GM19452 (cell line): Measurements from ENCODE around the gene SLC25A41.

Source experiments
- ATAC-seq: cut with Tn5 transposase; IDR thresholded peaks from one replicate; pipeline ENCODE4 v1.9.1; 2021; ENCODE audit not compliant: unreplicated experiment

SLC25A41 gene

DNA sequence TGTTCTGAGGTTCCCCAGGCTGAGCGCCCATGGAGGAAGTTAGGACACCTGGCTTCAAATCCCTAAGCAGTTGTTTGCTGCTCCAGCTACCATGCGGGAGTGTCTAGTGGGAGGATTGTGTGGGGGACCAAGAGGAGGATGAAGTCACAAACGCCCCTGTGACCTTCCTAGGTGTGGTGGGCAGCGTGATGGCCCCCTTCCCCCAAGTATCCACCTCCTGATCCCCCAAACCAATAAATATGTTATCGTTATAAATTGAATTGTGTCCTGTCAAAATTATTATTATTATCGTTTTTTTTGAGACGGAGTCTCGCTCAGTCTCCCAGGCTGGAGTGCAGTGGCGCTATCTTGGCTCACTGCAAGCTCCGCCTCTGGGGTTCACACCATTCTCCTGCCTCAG, at the start of gene SLC25A41:
Gene SLC25A41, minus strand, starts transcription at position 101 of the 400 bp plus-strand sequence. Its CDS starts 70 bp downstream, at position 31.
- ATAC-seq = no peak

DNA sequence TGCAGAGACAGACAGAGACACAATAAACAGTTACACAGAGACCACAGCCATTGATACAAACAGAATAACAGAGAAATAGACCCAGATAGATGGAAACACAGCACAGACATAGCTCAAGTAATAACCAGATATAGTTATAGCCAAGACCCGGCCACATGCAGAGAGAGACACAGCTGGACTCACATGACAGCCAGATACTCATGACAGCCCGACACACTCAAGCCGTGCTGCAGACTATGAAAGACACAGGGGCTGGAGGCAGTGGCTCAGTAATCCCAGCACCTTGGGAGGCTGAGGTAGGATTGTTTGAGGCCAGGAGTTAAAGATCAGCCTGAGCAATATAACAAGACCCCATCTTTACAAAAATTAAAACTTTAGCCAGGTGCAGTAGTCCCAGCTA, 49.7 kb upstream of the SLC25A41 start:
- no peak for ATAC-seq

DNA sequence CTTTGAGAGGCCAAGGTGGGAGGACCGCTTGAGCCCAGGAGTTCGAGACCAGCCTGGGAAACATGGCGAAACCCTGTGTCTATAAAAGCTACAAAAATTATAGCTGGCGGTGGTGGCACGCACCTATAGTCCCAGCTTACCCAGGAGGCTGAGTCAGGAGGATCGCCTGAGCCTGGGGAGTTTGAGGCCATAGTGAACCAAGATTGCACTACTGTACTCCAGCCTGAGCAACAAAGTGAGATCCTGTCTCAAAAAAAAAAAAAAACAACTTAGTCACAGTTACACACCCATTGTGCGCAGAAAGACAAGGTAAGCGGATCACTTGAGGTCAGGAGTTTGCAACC, 48.8 kb upstream of the SLC25A41 start:
- no peak for ATAC-seq

DNA sequence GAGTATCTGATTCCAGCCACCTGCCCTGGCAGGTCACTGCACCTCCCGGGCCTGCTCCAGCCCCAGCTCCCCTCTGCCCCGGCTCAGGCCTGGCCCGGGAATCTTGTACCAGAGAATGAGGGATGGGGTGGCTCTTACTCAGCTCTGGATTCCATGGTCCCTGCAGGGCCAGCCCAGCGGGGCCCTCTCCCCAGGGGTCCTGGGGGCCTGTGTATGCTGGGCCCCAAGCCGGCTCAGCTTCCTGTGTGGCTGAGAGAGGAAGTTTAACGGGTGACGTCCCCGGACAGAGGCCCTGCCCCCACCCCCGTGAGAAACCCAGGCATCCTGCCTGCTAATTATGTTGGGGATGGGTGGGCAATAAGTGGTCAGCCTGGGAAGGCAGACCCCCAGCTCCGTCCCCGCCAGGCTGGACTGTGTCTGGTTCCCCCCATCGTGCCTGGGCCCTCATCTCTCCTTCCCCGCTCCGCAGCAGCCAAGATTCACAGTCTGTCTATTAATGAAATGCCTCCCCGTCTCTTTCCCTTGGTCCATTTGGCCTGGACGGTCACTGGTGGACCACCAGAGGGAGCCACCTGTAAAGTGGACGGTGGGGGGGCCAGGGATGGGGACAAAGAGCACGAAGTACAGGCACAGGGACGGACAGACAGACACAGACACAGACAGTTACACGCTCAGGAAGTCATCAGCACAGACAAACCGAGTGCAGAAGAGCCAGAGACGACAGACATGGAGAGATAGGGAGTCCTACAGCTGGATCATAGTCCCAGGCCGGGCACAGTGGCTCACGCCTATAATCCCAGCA, 48.2 kb upstream of the SLC25A41 start, which contains the start of gene DENND1C:
Gene DENND1C, minus strand, starts transcription at position 247 of the 802 bp plus-strand sequence. Its CDS starts 92 bp downstream, at position 155.
- no peak for ATAC-seq

DNA sequence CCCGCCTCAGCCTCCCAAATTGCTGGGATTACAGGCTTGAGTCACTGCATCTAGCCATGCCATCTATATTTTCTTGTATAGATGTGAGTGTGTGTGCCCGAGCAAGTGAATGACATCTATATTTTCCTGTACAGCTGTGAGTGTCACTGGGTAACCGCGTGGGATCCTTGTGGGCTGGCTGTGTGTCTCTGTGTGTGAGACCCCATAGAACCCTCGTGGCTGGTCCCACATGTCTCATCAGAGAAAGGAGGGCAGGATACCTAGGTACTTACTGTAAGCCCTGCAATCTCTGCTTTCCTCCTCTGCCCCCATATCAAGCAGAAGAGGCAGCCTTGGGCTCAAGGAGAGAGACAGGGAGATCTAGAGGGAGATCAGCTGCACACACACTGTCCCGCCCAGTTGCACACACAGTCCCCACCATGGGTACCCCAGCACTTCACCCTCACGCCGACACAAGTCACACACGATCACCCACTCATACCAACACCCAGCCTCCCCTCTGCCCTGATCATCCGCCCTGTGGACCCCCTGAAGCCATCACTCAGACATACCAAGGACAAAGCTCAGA, 47.4 kb upstream of the SLC25A41 start:
- ATAC-seq = no peak

DNA sequence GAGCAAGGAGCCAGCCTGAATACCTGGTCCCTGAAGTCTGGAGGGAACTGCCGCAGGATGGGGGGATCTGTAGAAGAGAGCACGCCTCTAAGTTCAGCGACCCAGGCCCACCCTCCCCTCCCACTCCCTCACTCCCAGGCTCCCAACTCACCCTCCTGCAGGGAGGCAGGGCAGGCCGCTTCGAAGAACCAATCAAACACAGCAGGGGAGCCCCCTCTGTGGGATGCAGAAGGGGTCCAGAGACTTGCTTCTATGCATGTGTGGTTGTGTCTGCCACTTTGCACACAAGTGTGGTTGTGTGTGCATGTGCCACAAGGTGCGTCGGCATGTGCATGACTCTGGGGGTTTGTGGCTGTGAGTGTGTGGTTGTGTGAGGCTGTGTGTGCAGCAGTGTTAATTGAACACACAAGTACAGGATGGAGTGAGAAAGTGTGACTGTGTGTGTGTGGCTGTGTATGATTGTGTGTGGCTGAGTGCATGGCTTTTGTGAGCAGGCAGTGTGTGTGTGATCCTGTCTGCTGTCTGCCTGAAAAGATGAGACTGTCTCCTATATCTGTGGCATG, 46.4 kb upstream of the SLC25A41 start:
- no peak for ATAC-seq

DNA sequence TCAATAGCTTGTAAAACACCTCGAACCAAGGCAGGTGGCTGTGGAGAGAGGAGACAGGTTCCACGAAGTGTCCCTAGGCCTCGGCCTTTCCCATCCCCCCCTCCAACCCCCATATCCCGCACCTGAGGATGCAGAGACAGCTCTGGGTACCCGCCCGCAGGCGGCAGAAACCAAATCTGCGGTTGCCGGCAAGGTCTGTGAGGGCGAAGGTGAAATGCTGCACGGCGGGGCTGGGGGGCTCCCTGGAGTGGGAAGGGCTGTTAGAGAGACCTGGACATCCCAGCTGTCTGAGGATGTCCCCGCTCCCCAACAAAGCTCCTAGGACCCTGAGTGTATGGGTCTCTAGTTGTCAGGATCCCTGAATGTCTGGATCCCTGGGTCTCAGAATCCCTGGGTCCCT, 45.3 kb upstream of the SLC25A41 start:
- no peak for ATAC-seq

DNA sequence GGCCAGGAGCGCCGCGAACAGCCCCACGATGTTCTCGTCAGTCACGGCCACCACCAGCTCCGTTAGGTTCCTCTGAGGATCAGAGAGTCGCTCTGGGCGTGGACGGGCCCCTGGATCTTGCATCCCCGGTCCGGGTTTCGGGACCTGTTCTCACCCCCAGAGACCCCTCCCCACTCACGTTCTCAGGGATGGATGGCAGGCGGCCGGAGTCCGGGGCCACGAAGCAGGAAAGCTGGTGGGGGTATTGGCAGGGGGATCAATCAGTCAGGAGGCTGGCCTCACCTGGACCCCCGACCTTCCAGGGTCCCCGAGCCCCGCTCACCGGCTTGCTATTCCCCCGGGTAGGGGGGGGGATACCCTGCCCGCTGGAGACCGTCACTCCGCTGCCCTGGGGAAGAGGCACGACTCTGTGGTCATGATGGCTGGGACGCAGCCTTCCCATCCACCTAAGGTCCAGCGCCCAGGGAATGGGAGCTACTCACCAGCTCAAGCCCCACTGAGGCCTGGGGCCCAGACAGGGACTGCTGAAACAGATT, 43.4 kb upstream of the SLC25A41 start:
- ATAC-seq = no peak

DNA sequence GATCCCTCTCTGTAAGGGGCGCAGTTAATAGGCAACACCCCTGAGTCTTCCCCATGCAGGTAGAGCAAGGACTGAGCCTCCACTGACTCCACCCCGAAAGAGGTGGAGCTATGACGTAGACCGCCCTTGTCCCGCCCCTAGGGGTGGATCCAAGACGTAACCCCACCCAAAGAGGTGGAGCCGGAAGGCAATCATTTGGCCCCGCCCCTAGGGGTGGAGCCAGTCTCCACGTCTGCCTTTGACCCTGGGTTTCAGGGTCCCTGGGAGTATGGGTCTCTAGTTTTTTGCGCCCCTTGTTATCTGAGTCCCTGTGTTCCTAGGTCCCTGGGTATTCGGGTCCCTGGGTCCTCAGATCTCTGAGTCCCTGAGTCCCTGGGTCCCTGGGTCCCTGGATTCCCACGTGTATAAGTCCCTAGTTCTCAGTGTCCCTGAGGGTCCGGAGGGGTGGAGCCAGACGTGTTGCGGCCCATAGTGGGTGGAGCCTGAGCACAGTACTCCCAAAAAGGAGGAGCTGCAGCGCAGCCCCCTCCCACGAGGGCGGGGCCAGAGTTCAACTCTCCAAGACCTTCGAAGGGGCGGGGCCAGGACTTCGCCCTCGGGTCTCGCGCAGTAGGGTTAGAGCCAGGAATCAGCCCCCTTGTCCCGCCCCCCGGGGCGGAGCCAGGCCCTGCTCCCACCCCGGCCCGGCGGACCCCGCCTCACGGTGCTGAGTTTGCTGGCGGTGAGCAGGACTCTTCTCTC, 42.8 kb upstream of the SLC25A41 start:
- no peak for ATAC-seq

DNA sequence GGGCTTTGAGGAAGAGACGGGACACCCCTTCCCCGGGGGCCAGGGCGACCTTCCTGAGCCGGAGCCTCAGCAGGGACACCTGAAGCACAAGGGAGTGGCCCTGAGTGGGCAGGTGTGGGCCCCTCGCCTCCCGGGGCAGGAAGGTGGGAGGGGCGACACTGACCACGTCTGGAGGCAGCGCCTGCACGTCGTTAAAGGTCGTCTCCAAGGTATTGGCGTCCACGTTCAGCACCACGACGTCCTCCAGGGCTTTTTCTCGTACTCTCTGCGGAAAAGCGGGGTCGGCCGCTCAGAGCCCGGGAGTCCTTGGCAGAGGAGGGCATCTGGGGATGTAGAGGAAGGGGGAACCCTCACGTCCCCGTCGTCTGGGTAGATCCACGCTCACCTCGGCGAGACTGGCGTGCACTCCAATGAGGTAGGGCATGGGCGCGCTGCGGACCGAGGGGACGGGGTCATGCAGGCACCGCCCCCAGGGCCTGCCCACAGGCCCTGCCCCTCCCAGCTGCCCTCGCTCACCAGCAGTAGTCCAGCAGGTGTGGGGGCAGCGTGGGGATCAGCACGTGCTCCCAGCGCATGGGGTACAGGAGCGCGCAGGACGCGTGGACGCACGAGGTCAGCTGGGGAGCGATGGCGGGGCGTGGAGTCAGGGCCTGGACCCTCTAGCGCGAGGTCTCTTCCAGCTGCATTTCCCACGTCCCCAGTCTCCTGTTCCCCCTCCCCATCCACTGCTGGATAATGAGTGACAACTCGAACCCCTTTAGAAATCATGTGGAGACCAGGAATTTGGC, 42.0 kb upstream of the SLC25A41 start:
- ATAC-seq = no peak

DNA sequence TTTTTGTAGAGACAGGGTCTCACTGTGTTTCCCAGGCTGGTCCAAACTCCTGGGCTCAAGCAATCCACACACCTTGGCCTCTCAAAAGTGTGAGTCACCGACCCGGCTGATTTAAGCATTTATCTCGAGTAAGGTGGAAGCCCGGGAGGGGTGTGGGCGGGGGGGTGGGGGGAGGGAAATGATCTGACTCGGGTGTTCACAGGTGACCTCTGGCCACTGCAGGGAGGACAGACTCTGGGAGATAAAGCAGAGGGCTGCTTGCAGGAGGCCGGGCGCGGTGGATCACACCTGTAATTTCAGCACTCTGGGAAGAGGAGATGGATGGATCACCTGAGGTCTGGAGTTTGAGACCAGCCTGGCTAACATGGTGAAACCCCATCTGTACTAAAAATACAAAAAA, 40.1 kb upstream of the SLC25A41 start:
- ATAC-seq = no peak

DNA sequence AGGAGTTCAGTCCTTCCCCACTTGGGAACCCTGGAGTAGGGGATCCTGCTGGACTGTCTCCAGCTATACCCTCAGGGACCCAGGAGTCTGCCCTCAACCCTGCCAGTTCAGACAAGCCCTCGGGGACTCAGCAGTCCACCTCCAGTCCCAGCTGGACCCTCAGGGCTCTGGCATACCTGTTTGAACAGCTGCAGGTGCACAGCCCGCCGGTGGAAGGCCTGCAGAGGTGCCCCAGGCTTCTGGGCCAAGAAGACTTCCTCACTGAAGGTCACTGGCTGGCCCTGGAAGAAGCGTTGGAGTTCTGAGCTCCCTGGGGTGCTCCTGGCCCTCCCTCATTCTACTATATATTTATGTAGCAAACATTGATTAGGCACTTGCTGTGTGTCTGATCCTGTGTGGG, 39.1 kb upstream of the SLC25A41 start:
- no peak for ATAC-seq

DNA sequence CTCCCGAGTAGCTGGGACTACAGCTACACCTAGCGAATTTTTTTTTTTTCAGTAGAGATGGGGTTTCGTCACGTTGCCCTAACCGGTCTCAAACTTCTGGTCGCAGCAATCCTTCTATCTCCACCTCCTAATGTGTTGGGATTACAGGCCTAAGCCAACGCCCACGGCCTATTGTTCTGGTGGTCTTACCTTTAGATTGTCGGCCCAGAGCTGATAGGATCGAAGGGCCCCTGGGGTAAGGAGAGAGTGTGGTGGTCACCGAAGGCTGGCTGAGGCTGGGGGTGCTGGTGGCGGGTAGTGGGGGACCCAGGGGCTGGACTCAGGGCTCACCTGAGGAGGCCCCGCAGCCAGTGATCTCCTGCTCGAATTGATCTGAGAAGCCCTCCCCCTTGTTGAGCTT, 37.5 kb upstream of the SLC25A41 start:
- ATAC-seq = no peak

DNA sequence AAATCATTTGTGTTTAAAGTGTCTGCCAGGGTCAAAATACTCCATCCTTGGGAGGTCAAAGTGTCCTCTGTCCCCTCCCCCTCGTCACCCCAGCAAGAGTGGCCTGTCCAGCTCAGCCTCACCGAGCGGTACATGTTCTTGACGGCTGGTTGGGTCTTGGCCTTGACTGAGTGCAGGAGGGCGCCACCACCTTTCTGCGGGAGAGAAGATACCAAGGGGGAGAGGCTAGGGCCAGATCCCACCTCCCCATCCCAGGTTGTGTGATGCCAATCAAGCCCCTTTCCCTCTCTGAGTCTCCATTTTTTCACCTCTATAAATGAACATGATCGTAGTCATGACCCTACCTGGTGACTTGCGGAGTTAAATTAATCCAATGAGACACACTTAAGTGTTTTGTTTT, 36.6 kb upstream of the SLC25A41 start:
- ATAC-seq = no peak

DNA sequence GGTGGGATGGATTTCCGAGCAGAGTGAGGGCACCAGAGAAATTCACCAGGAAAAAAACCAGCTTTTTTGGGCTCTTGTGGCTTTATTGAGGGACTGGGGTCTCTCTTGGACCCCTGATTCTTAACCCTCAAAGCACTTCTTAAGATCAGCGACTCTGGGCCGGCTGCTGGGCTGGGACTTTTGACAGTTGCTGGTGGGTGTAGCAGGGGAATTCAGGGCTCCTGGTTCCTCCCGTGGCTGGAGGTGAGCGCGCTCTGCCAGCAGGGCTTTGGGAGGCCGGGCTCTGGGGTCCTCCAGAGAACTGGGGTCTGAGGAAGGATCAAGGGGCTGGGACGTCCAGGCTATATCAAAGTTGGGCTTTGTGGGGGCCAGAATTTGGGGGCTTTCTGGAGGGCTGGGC, 33.8 kb upstream of the SLC25A41 start:
- no peak for ATAC-seq

DNA sequence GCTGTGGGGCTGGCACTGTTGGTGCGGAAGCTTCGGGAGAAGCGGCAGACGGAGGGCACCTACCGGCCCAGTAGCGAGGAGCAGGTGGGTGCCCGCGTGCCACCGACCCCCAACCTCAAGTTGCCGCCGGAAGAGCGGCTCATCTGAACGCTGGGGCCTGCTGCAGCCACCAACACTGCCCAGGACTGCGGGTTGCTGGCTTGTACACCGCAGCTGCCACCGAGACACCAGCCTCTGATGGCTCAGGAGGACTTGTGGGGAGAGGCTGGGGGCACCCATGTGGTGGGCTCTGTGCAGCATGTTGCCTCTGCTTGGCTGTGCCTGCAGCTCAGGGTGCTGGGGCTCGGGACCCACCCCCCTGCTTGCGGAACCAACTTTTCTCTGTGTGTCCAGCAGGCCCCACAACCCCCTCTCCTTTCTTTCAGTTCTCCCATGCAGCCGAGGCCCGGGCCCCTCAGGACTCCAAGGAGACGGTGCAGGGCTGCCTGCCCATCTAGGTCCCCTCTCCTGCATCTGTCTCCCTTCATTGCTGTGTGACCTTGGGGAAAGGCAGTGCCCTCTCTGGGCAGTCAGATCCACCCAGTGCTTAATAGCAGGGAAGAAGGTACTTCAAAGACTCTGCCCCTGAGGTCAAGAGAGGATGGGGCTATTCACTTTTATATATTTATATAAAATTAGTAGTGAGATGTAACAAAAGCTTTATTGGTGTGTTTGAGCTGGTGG, 33.1 kb upstream of the SLC25A41 start:
- ATAC-seq = no peak

DNA sequence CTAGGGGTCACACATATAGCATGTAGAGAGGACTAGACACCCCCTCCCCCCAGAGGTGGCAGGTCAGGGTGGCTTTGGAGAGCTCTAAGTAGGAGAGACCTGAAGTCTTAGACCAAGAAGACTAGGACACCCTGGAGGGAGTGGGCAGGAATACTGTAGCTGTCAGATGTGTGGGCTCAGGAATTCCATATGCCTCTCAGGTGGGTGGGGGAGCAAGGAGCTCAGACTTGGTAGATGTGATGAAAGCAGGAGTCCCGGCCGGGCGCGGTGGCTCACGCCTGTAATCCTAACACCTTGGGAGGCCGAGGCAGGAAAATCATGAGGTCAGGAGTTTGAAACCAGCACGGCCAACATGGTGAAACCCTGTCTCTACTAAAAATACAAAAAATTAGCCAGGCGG, 32.1 kb upstream of the SLC25A41 start:
- ATAC-seq = no peak

DNA sequence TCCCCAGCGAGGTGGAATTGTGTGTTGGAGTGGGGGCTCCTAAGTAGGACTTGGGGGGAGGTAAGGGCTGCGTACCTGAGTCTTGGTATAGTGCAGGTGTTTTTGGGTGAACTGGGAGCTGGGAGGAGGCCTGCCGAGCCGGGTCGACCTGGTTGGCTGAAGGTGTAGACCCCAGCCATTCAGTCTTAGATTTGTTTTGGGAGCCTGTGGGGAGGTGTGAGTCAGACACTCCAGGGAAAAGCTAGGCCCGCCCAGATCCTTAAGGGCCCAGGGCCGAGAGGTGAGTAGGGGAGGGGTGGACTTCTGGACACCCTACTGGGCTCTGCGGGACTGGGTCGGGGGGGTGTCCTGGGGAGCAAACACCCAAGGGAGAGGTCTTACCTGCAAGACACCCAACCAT, 31.4 kb upstream of the SLC25A41 start:
- ATAC-seq = no peak

DNA sequence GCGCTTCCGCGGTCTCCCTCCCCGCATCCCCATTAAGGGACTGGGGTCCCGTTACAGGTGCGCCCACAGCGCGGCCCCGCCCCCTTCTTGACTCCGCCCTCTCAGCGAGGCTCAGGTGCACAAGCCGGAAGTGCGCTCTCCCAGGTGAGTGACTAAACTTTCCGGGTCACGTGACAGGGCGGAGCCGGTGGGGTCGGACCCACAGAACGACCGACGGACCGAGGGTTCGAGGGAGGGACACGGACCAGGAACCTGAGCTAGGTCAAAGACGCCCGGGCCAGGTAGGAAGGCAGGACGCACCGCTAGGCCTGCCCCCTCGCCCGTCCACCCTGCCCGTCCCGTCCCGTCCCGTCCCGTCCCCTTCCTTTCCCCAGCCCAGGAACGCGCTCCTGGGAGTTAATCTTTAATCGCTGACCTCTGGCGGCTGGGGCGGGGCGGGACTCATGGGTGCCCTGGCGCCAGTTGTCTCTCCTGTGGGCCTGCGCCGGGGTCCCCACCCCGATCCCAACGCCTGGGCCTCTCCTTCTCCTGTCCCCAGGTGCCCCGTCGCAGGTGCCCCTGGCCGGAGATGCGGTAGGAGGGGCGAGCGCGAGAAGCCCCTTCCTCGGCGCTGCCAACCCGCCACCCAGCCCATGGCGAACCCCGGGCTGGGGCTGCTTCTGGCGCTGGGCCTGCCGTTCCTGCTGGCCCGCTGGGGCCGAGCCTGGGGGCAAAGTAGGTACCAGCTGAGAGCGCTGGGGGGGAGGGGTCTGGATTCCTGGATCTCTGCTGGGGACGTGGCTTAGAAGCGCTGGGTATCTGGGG, 30.7 kb upstream of the SLC25A41 start, which contains the start of gene CRB3:
Gene CRB3, plus strand, starts transcription at position 202 of the 804 bp plus-strand sequence. Its CDS starts 431 bp downstream, at position 633.
- no peak for ATAC-seq
